OCI-LY3 (cell line): ENCODE results near the gene SART1.

Source experiments
- H2AFZ ChIP-seq: fragments of 200-600, 300-600 bp; shearing (Covaris generic); 2 replicates; pipeline ENCODE4 v1.6.0; 2014; ENCODE audit warnings: antibody characterized with exemption, low read depth, low read length
- H3K27ac ChIP-seq: fragments of 200-600, 300-600 bp; sonication (generic); 2 replicates; pipeline ENCODE4 v1.5.1; 2014; ENCODE audit warnings: mild to moderate bottlenecking, low read length, moderate library complexity, mixed read lengths
- H3K27me3 ChIP-seq: fragments of 200-600, 300-600 bp; sonication (generic); 2 replicates; pipeline ENCODE4 v1.6.1; 2014; ENCODE audit warnings: low read depth, low read length, mixed read lengths
- H3K36me3 ChIP-seq: fragments of 200-600, 300-600 bp; sonication (generic); replicated peaks from 2 replicates; pipeline ENCODE3; 2014; ENCODE audit warnings: low read depth, low read length, mixed read lengths
- H3K4me1 ChIP-seq: fragments of 300-600, 200-600 bp; sonication (generic); 2 replicates; pipeline ENCODE4 v1.6.1; 2014; ENCODE audit warnings: low read length, mixed read lengths
- H3K4me2 ChIP-seq: fragments of 200-600, 300-600 bp; sonication (generic); 2 replicates; pipeline ENCODE4 v1.6.1; 2014; ENCODE audit warnings: low read length, mixed read lengths
- H3K4me3 ChIP-seq: fragments of 300-600, 200-600 bp; sonication (generic); 2 replicates; pipeline ENCODE4 v1.5.1; 2014; ENCODE audit warnings: antibody characterized with exemption, mild to moderate bottlenecking, low read length, moderate library complexity
- H3K79me2 ChIP-seq: fragments of 300-600, 200-600 bp; shearing (Covaris generic); 2 replicates; pipeline ENCODE4 v1.6.1; 2014; ENCODE audit warnings: mild to moderate bottlenecking, low read length, mixed read lengths
- H3K9ac ChIP-seq: fragments of 300-600, 200-600 bp; shearing (Covaris generic); 2 replicates; pipeline ENCODE4 v1.6.0; 2014; ENCODE audit warnings: mild to moderate bottlenecking, low read length, moderate library complexity
- H3K9me3 ChIP-seq: fragments of 200-600, 300-600 bp; shearing (Covaris generic); 2 replicates; pipeline ENCODE4 v1.6.1; 2014; ENCODE audit warnings: low read length, mixed read lengths; ENCODE audit not compliant: insufficient read depth
- H4K20me1 ChIP-seq: fragments of 200-600, 300-600 bp; sonication (generic); 2 replicates; pipeline ENCODE4 v1.6.1; 2016; ENCODE audit warnings: low read length, mixed read lengths; ENCODE audit not compliant: insufficient read depth
- CTCF ChIP-seq: fragments of 200-600, 300-600 bp; sonication (generic); IDR thresholded peaks from 2 replicates; pipeline ENCODE4 v1.5.1; 2014; ENCODE audit warnings: antibody characterized with exemption, low read length, low read depth
- EZH2phosphoT487 ChIP-seq: fragments of 200-600 bp; shearing (Covaris generic); IDR thresholded peaks from 2 replicates; pipeline ENCODE4 v1.6.1; 2018; ENCODE audit warnings: antibody characterized with exemption, mixed run types, low read depth

Gene SART1

DNA sequence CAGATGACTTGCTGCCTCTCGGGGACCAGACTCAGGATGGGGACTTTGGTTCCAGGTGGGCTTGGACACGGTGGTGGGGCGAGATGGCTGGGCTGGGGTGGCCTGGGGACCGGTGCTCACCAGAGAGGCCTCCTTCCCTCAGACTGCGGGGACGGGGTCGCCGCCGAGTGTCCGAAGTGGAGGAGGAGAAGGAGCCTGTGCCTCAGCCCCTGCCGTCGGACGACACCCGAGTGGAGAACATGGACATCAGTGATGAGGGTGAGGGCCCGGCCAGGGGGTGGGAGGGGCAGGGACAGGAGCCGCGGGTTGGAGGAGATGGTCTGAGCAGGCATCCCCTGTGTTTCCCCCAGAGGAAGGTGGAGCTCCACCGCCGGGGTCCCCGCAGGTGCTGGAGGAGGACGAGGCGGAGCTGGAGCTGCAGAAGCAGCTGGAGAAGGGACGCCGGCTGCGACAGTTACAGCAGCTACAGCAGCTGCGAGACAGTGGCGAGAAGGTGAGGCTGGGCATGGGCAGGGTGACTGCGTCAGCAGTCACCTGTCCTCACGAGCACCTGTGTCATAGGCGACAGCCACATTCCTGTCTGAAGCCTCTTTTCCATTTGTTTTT is 5.9 kb downstream of the SART1 start:
- Histone ChIP-seq H3K9me3 (no peaks in the 10 kb centered on the region), H3K4me3 (no peak overlapping the region), H3K4me2 (no peak overlapping the region), H3K36me3 (peaks cover 47% of the 10 kb centered on the region), H3K79me2 (peaks cover 23% of the 10 kb centered on the region), H3K9ac (no peak overlapping the region), H3K4me1 (peaks cover 8% of the 10 kb centered on the region), H3K27me3 (no peaks in the 10 kb centered on the region), H2AFZ (no peak overlapping the region), H4K20me1 (0 out of 2 replicates have a peak, but pooled peaks cover 5% of the 10 kb centered on the region), H3K27ac (no peak overlapping the region)
- TF ChIP-seq CTCF (no peak), EZH2phosphoT487 (no peak)

- H4K20me1 ChIP-seq, result no peaks in the 10 kb centered on the region
- no peaks in the 10 kb centered on the region for H3K27me3 ChIP-seq
- no peak overlapping the region for H3K9ac ChIP-seq
- no peaks in the 10 kb centered on the region for H3K4me1 ChIP-seq
- no peak overlapping the region for H3K27ac ChIP-seq
- H3K79me2 ChIP-seq, result peaks cover 9% of the 10 kb centered on the region
- TF ChIP-seq CTCF (no peak), EZH2phosphoT487 (no peak)
- H3K4me2 ChIP-seq, result no peak overlapping the region
- no peaks in the 10 kb centered on the region for H3K9me3 ChIP-seq
- no peak overlapping the region for H2AFZ ChIP-seq
- peaks cover 56% of the 10 kb centered on the region for H3K36me3 ChIP-seq
- no peak overlapping the region for H3K4me3 ChIP-seq
These were observed 7.3 kb downstream of the SART1 start for GRCh38 chr11:65968600-65969482.

GRCh38 chr11:65972116-65972515 is 10.6 kb downstream of the SART1 start:
- Histone ChIP-seq H3K36me3 (peaks cover 41% of the 10 kb centered on the region), H3K27ac (no peak overlapping the region), H3K9me3 (no peaks in the 10 kb centered on the region), H3K4me2 (no peak overlapping the region), H3K79me2 (no peaks in the 10 kb centered on the region), H3K4me1 (no peaks in the 10 kb centered on the region), H2AFZ (no peak overlapping the region), H3K4me3 (no peak overlapping the region), H4K20me1 (no peaks in the 10 kb centered on the region), H3K27me3 (no peaks in the 10 kb centered on the region), H3K9ac (no peak overlapping the region)
- TF ChIP-seq EZH2phosphoT487 (no peak), CTCF (no peak)

DNA sequence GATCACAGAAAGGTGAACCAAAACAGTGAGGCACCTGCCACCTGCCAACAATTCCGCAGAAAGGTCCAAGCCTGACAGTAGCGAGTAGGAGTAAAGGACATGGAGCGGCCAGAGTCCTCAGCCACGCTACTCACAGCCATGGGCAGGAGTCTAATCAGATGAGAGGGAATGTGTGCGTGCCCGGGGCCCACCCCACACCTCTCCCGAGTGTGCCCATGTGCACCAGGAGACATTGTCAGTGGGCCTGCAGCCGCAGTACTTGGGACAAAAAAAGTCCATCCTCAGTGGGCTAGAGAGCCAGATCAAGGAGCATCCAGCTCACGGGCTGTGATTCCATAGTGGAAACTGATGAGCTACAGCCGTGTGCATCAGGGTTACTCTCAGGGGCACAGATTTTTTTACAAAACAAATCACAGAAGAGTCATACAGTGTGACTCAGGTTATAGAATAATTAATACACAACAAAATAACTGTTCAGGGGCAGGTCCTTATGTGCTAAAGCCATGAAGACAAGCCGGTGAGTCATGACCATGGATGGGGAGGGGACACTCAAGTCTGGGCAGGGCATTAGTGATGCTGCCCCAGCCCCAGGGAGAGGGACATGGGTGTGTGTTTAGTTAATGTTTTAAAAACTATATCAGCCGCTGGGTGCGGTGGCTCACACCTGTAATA is 12.0 kb downstream of the SART1 start:
- Histone ChIP-seq H3K27me3 (no peaks in the 10 kb centered on the region), H4K20me1 (no peaks in the 10 kb centered on the region), H2AFZ (no peak overlapping the region), H3K36me3 (peaks cover 37% of the 10 kb centered on the region), H3K4me1 (no peaks in the 10 kb centered on the region), H3K4me3 (no peak overlapping the region), H3K9ac (no peak overlapping the region), H3K79me2 (no peaks in the 10 kb centered on the region), H3K9me3 (no peaks in the 10 kb centered on the region), H3K4me2 (no peak overlapping the region), H3K27ac (no peak overlapping the region)
- no peak for TF ChIP-seq EZH2phosphoT487
- TF ChIP-seq CTCF, result no peak
